ENCODE results near the gene TFF3. TPM values are rescaled to one million over a fixed set of nuclear protein-coding genes. Genes with fewer than 3 reads are reported as not detected.

Gene TFF3
- total RNA-seq, 2 donors from 2014 or later, result not detected

DNA sequence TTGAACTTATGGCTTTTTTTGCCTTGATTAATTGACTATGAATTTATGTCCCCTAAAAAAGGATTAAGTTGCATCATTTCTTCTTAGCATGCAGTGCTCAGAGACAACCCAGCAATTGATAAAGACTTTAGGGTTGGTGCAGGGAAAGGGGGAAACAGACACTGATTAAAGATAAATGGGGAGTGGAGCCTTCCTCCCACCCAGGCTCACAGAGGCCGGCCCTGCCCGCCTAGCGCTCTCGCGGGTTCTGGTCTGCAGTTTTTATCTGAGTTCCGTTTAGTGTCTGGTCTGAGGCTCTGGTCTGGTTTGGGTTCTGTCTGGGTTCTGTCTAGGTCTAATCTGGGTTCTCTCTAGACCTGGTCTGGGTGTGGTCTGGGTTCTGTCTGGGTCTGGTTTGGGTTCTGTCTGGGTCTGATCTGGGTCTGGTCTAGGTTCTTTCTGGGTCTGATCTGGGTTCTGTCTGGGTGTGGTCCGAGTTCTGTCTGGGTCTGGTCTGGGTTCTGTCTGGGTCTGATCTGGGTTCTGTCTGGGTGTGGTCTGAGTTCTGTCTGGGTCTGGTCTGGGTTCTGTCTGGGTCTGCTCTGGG, 48.1 kb downstream of the TFF3 start:
- Mint-ChIP-seq H3K36me3 (ENCODE audit: insufficient read depth in 2 of 2) (no peaks in the 10 kb centered on the region), H3K4me3 (no peak overlapping the region), H3K27me3 (ENCODE audit: low read depth) (no peaks in the 10 kb centered on the region), H3K27ac (no peak overlapping the region), H3K4me1 (ENCODE audit: low read depth) (peaks cover 36% of the 10 kb centered on the region), H3K9me3 (no peaks in the 10 kb centered on the region)
- ATAC-seq (replicated peaks in 1 of 2) (no peak), DNase-seq (no peak)

- H3K4me3 Mint-ChIP-seq, result no peak overlapping the region
- ATAC-seq (replicated peaks in 1 of 2) (no peak), DNase-seq (no peak)
- peaks cover 36% of the 10 kb centered on the region for H3K4me1 Mint-ChIP-seq (ENCODE audit: low read depth)
- no peaks in the 10 kb centered on the region for H3K27me3 Mint-ChIP-seq (ENCODE audit: low read depth)
- H3K27ac Mint-ChIP-seq, result no peak overlapping the region
- H3K36me3 Mint-ChIP-seq (ENCODE audit: insufficient read depth in 2 of 2), result no peaks in the 10 kb centered on the region
- H3K9me3 Mint-ChIP-seq, result no peaks in the 10 kb centered on the region
Observed at GRCh38 chr21:42265231-42265812, 49.9 kb downstream of the TFF3 start.

GRCh38 chr21:42264245-42265195, 50.7 kb downstream of the TFF3 start:
- DNase-seq (no peak), ATAC-seq (replicated peaks in 1 of 2) (no peak)
- peaks cover 34% of the 10 kb centered on the region for H3K4me1 Mint-ChIP-seq (ENCODE audit: low read depth)
- H3K27ac Mint-ChIP-seq, result no peak overlapping the region
- H3K9me3 Mint-ChIP-seq, result no peaks in the 10 kb centered on the region
- no peaks in the 10 kb centered on the region for H3K27me3 Mint-ChIP-seq (ENCODE audit: low read depth)
- no peaks in the 10 kb centered on the region for H3K36me3 Mint-ChIP-seq (ENCODE audit: insufficient read depth in 2 of 2)
- no peak overlapping the region for H3K4me3 Mint-ChIP-seq

- H3K9me3 Mint-ChIP-seq, result no peaks in the 10 kb centered on the region
- ATAC-seq (replicated peaks in 1 of 2) (no peak), DNase-seq (no peak)
- no peak overlapping the region for H3K4me3 Mint-ChIP-seq
- no peaks in the 10 kb centered on the region for H3K36me3 Mint-ChIP-seq (ENCODE audit: insufficient read depth in 2 of 2)
- H3K27me3 Mint-ChIP-seq (ENCODE audit: low read depth), result no peaks in the 10 kb centered on the region
- no peak overlapping the region for H3K27ac Mint-ChIP-seq
- H3K4me1 Mint-ChIP-seq (ENCODE audit: low read depth), result peaks cover 30% of the 10 kb centered on the region
Observed at GRCh38 chr21:42263591-42264131, 51.5 kb downstream of the TFF3 start.

- Mint-ChIP-seq H3K27me3 (ENCODE audit: low read depth) (no peaks in the 10 kb centered on the region), H3K36me3 (ENCODE audit: insufficient read depth in 2 of 2) (no peaks in the 10 kb centered on the region), H3K27ac (no peak overlapping the region), H3K4me3 (no peak overlapping the region), H3K9me3 (no peaks in the 10 kb centered on the region), H3K4me1 (ENCODE audit: low read depth) (peaks cover 31% of the 10 kb centered on the region)
- ATAC-seq (replicated peaks in 1 of 2) (no peak), DNase-seq (no peak)
Observed at GRCh38 chr21:42262831-42263231, 52.4 kb downstream of the TFF3 start.

DNA sequence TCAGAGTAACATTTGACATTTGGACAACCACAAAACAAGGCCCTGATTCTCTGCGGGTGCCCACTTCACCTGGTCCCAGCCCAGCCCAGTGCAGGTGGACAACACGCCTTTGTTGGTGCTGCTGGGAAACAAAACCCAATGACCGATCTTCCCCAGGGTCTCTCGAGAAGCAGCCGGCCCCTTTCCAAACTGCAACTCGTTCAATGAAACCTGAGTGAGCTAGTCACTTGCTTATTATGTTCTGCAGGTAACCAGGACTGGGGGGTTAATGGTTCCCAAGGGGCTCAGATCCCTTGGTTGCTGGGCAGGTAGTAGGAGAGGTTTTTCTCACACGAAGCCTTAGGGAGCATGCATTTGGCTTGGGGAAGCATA, 53.4 kb downstream of the TFF3 start:
- no peaks in the 10 kb centered on the region for H3K27me3 Mint-ChIP-seq (ENCODE audit: low read depth)
- H3K4me3 Mint-ChIP-seq, result no peak overlapping the region
- no peaks in the 10 kb centered on the region for H3K36me3 Mint-ChIP-seq (ENCODE audit: insufficient read depth in 2 of 2)

More for the DNA sequence above, 53.4 kb downstream of the TFF3 start:
- ATAC-seq (replicated peaks in 1 of 2) (no peak), DNase-seq (no peak)
- Mint-ChIP-seq H3K4me1 (ENCODE audit: low read depth) (peaks cover 26% of the 10 kb centered on the region), H3K27ac (no peak overlapping the region), H3K9me3 (no peaks in the 10 kb centered on the region)

Other genes with a start within 250 kb of the TFF3 start
- under 1 TPM; 0.39 to 0.89 TPM for gene UMODL1, start 244.1 kb downstream of the TFF3 start, total RNA-seq
- gene ABCG1, start 96.3 kb downstream of the TFF3 start, total RNA-seq, result 10 to 100 TPM; 53.1 to 55.5 TPM
- gene TFF2, start 35.6 kb upstream of the TFF3 start, total RNA-seq, result not detected
- gene TFF1, start 51.1 kb upstream of the TFF3 start, total RNA-seq, result 1 to 10 TPM in 1 of 2 donors, under 1 TPM in 1; 0.97 to 1.7 TPM
- gene TMPRSS3, start 80.6 kb upstream of the TFF3 start, total RNA-seq, result 10 to 100 TPM; 57.1 to 91.9 TPM
- 10 to 100 TPM; 54.5 to 57.4 TPM for gene UBASH3A, start 88.5 kb upstream of the TFF3 start, total RNA-seq
- under 1 TPM; 0.19 to 0.36 TPM for gene RSPH1, start 180.8 kb upstream of the TFF3 start, total RNA-seq
- 10 to 100 TPM; 27.5 to 37.6 TPM for gene SLC37A1, start 198.4 kb upstream of the TFF3 start, total RNA-seq

All from activated T-cell treated with anti-CD3 and anti-CD28 coated beads, Interleukin-2, amount 50 U/mL, for 72 hours (primary cell).